ENCODE data around the gene TIMM23.
A peak's percentile ranks its signal among the peaks of the same experiment; 100 is the strongest.
"Not testable (repeated sequence)": the region's sequence is repeated elsewhere in the genome, so short reads cannot be mapped to it uniquely, and the experiment has no call there.

The TIMM23 gene

DNA sequence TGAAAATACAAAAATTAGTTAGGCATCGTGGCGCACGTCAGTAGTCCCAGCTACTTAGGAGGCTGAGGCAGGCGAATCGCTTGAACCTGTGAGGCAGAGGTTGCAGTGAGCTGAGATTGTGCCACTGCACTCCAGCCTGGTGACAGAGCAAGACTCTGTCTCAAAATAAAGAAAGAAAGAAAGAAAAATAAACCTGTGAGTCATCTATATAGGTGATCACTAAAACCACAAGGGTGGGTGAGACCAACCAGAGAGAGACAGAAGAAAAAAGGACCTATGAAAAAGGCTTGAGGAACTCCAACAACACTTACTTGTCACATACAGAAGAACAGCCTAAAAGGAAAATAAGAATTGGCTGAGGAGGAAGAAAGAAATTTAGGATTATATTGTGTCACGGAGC is 14.4 kb upstream of the TIMM23 start:
- not testable (repeated sequence) for H3K36me3 ChIP-seq (ENCODE audit: control insufficient read depth, insufficient read depth, low read length); H3K4me1 ChIP-seq (ENCODE audit: control insufficient read depth, insufficient read depth, low read length); H3K9me3 ChIP-seq (ENCODE audit: control insufficient read depth, insufficient read depth, low read length); H3K9ac ChIP-seq (ENCODE audit: low read depth, low read length); H3K4me3 ChIP-seq (ENCODE audit: low read depth, low read length); H3K27ac ChIP-seq (ENCODE audit: low read depth, low read length); H3K27me3 ChIP-seq (ENCODE audit: control insufficient read depth, insufficient read depth, low read length)

DNA sequence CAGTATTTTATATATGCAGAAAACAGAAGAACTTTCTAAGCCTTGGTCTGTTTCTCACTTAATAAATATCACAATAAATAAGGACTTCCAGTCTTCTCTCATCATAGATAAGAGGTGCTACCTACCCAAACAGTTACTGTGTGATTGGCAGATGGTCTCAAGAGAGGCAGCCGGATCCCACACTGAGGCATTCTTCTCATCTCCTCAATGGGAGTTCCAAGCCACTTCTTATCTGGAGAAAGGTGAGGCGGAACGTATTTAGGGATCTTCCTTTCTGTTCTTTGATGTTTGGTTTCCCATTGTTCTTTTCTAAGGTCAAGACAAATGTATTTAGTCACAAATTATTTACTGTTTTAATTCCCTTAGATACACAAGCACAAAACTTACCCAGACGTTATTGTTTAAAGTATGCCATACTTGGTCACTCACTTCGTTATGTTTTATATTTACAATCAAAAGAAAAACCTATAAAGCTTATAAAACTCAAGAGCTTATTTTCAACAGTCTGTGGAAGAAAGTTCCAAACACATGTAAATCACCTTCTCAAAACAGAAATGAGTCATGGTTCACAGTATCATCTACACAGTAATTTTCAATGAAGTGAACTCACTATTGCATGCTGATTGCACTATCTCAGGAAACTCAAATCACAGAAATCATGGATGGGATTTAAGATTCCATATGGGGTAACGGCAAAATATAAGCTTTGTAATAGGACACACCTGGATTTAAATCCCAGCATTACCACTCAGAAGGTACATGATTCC is 9.4 kb upstream of the TIMM23 start:
- H3K9me3 ChIP-seq (ENCODE audit: control insufficient read depth, insufficient read depth, low read length); H3K4me1 ChIP-seq (ENCODE audit: control insufficient read depth, insufficient read depth, low read length); H3K27ac ChIP-seq (ENCODE audit: low read depth, low read length); H3K36me3 ChIP-seq (ENCODE audit: control insufficient read depth, insufficient read depth, low read length); H3K9ac ChIP-seq (ENCODE audit: low read depth, low read length); H3K4me3 ChIP-seq (ENCODE audit: low read depth, low read length); H3K27me3 ChIP-seq (ENCODE audit: control insufficient read depth, insufficient read depth, low read length): not testable (repeated sequence)

DNA sequence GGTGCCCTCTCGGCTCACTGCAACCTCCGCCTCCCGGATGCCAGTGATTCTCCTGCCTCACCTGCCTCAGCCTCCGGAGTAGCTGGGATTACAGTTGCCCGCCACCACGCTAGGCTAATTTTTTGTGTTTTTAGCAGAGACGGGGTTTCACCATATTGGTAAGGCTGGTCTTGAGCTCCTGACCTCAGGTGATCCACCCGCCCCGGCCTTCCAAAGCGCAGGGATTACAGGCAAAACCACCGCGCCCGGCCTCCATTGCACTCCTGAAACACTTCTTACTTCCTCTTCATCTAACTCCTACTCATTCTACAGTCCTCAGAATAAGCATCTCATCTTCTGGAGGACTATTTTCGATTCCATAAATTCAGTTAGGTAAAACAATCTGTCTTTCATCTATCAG is 1.3 kb upstream of the TIMM23 start:
- not testable (repeated sequence) for H3K4me1 ChIP-seq (ENCODE audit: control insufficient read depth, insufficient read depth, low read length); H3K27ac ChIP-seq (ENCODE audit: low read depth, low read length); H3K9me3 ChIP-seq (ENCODE audit: control insufficient read depth, insufficient read depth, low read length); H3K27me3 ChIP-seq (ENCODE audit: control insufficient read depth, insufficient read depth, low read length); H3K9ac ChIP-seq (ENCODE audit: low read depth, low read length); H3K36me3 ChIP-seq (ENCODE audit: control insufficient read depth, insufficient read depth, low read length)
- H3K4me3 ChIP-seq (ENCODE audit: low read depth, low read length): peak overlapping the region; percentile 84

DNA sequence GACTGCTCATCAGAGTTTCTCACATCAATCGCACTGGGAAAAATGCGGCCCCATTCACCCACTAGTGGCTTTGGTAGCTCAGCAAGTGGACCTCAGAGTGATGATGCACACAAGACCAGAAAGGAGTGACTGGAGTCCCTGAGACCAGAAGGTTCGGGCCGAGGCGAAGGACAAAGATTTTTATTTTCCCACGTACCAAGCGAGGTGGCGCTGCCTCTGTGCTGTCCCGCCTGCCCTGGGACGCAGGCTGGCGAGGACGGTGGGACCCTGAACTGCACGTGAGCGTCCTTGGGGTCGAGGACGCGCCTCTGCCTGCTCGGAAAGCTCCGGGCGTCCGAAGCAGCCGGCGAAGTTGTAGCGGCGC is 565 bp upstream of the TIMM23 start:
- not testable (repeated sequence) for H3K4me1 ChIP-seq (ENCODE audit: control insufficient read depth, insufficient read depth, low read length); H3K9me3 ChIP-seq (ENCODE audit: control insufficient read depth, insufficient read depth, low read length); H3K36me3 ChIP-seq (ENCODE audit: control insufficient read depth, insufficient read depth, low read length); H3K27me3 ChIP-seq (ENCODE audit: control insufficient read depth, insufficient read depth, low read length)
- Histone ChIP-seq H3K27ac (ENCODE audit: low read depth, low read length) (peak overlapping the region; percentile 84), H3K9ac (ENCODE audit: low read depth, low read length) (peak overlapping the region; percentile 90; the same call in 1 of the 2 replicates), H3K4me3 (ENCODE audit: low read depth, low read length) (peak overlapping the region; percentile 84)

DNA sequence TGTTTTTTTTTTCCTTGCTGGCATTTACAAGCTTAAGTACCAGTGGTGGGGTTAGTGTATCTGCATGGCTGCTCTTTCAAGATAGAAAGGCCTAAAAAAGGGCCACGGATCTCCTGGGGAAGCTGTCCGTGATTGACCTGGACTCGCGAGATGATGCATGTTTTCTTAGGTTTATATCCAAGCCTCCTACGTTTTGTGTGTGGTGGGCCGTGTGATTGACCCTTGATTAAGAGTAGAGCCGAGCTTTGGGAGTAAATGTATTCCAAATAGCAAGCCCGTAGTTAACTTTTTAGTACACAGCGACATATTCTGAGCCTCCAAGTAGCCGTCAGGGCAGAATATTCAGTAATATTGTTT is 502 bp downstream of the TIMM23 start:
- Histone ChIP-seq H3K9ac (ENCODE audit: low read depth, low read length) (peak overlapping the region; percentile 90), H3K27ac (ENCODE audit: low read depth, low read length) (peak overlapping the region; percentile 84), H3K4me3 (ENCODE audit: low read depth, low read length) (peak overlapping the region; percentile 84)
- not testable (repeated sequence) for H3K36me3 ChIP-seq (ENCODE audit: control insufficient read depth, insufficient read depth, low read length); H3K27me3 ChIP-seq (ENCODE audit: control insufficient read depth, insufficient read depth, low read length); H3K9me3 ChIP-seq (ENCODE audit: control insufficient read depth, insufficient read depth, low read length); H3K4me1 ChIP-seq (ENCODE audit: control insufficient read depth, insufficient read depth, low read length)

DNA sequence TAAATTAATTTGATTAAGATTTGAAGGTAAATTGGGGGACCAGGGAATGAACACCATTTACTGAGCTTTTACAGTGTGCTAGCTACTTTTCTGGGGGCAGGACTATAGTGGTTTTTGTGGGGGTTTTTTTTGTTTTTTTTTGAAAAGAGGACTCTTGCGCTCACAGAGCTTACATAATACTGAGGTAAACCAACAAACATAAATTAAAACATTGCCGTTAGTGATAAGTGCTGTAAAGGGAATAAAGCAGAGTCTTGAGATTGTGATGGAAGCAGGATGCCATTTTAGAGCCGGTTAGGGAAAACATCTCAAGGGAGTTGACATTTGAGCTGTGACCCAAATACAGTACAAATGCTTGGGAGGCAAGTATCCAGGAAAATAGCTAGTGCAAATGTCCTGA is 1.8 kb downstream of the TIMM23 start:
- not testable (repeated sequence) for H3K4me1 ChIP-seq (ENCODE audit: control insufficient read depth, insufficient read depth, low read length); H3K4me3 ChIP-seq (ENCODE audit: low read depth, low read length); H3K9me3 ChIP-seq (ENCODE audit: control insufficient read depth, insufficient read depth, low read length); H3K27ac ChIP-seq (ENCODE audit: low read depth, low read length); H3K9ac ChIP-seq (ENCODE audit: low read depth, low read length); H3K36me3 ChIP-seq (ENCODE audit: control insufficient read depth, insufficient read depth, low read length); H3K27me3 ChIP-seq (ENCODE audit: control insufficient read depth, insufficient read depth, low read length)

DNA sequence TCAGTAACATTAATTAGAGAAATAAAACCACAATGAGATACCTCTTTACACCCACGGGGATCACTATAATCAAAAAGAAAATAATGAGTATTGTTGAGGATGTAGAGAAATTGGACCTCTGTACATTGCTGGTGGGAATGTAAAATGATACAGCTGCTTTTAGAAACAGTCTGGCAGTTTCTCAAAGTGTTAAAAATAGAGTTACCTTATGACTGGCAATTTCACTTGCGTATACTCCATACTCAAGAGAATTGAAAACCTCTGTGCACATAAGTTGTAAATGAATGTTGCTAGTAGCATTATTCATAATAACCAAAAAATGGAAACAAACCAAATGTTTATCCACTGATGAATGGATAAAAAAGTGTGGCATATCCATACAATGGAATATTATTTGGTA is 6.3 kb downstream of the TIMM23 start:
- not testable (repeated sequence) for H3K4me1 ChIP-seq (ENCODE audit: control insufficient read depth, insufficient read depth, low read length); H3K27ac ChIP-seq (ENCODE audit: low read depth, low read length); H3K9me3 ChIP-seq (ENCODE audit: control insufficient read depth, insufficient read depth, low read length); H3K9ac ChIP-seq (ENCODE audit: low read depth, low read length); H3K36me3 ChIP-seq (ENCODE audit: control insufficient read depth, insufficient read depth, low read length); H3K27me3 ChIP-seq (ENCODE audit: control insufficient read depth, insufficient read depth, low read length); H3K4me3 ChIP-seq (ENCODE audit: low read depth, low read length)

DNA sequence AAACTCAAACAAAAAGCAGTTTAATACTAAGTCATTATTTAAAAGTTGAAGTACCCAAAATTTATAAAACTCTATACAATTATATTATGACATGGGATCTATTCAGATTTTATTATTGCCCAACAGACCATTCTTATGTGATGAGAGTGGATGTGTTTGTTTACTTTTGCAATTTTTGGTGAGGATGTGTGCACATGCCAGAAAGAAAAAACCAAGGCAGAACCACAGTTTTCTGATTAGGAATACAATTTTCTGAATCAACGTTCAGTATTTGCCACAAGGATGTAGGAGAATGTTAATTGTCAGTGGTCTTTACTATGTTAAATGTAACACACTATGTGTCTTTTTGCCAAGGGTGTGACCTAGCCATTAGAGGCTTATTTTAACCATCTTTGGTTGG is 9.1 kb downstream of the TIMM23 start:
- not testable (repeated sequence) for H3K9ac ChIP-seq (ENCODE audit: low read depth, low read length); H3K9me3 ChIP-seq (ENCODE audit: control insufficient read depth, insufficient read depth, low read length); H3K27ac ChIP-seq (ENCODE audit: low read depth, low read length); H3K27me3 ChIP-seq (ENCODE audit: control insufficient read depth, insufficient read depth, low read length); H3K4me1 ChIP-seq (ENCODE audit: control insufficient read depth, insufficient read depth, low read length); H3K4me3 ChIP-seq (ENCODE audit: low read depth, low read length)
- peaks cover 16% of the 10 kb centered on the region for H3K36me3 ChIP-seq (ENCODE audit: control insufficient read depth, insufficient read depth, low read length)

DNA sequence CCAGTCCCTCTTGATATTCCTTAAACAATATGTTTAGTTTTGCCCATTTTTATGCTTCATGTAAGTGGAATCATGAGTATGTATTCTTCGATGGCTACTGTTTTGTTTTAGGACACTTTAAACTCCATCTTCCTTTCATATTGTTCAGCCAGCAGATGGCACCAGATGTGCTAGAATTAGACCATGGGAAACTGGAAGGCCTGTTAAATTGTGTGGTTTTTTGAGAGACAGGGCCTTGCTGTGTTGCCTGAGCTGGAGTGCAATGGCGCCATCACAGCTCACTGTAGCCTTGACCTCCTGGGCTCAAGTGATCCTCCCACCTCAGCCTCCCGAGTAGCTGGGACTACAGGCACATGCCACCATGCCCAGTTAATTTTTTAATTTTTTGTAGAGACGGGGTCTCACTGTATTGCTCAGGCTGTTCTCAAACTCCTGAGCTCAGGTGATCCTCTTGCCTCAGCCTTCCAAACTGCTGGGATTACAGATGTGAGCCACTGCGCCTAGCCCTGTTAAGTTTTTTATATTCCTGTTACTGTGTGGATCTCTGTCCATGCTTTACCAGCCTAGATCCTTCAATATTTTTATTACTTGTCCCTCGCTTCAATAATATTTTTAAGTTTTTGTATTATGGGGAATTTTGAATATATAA is 11.4 kb downstream of the TIMM23 start:
- not testable (repeated sequence) for H3K9ac ChIP-seq (ENCODE audit: low read depth, low read length); H3K4me1 ChIP-seq (ENCODE audit: control insufficient read depth, insufficient read depth, low read length); H3K27ac ChIP-seq (ENCODE audit: low read depth, low read length); H3K9me3 ChIP-seq (ENCODE audit: control insufficient read depth, insufficient read depth, low read length); H3K4me3 ChIP-seq (ENCODE audit: low read depth, low read length); H3K27me3 ChIP-seq (ENCODE audit: control insufficient read depth, insufficient read depth, low read length)
- peaks cover 17% of the 10 kb centered on the region for H3K36me3 ChIP-seq (ENCODE audit: control insufficient read depth, insufficient read depth, low read length)

DNA sequence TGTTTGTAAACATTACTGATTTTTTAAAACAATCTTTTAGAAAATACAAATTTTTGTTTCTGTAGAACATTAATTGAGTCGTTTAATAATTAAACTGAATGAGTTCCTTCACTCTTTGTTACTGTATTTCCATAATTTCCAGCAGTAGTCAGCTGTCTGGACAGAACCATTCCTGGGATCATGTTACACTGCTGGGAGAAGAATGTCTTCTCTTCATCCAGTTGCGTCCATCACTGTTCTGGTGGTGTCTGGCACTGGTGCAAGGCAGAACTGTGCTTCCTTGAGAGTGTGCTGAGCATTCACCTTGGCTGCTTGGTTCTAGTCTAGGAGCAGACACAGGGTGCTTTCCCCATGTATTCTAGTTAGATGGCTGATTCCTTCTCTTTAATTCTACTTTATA is 12.2 kb downstream of the TIMM23 start:
- not testable (repeated sequence) for H3K9ac ChIP-seq (ENCODE audit: low read depth, low read length); H3K4me3 ChIP-seq (ENCODE audit: low read depth, low read length)

DNA sequence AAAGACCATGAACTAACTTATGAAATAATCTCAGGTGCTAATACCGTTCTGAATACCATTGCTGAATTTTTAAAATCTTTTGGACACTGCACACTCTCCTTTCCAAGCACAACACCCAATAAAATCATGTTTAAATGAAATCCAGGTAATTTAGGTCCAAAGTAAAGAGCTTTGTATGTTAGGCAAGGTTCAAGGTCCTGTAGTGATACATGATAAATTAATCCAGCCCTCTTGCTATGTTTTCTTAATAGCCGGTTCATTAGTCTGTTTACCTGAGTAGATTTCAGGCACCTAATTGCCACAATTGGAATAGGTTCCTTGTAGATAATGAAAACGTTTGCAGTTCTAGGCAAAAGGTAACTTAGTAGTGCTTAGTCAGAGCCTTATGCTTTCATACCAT is 13.3 kb downstream of the TIMM23 start:
- not testable (repeated sequence) for H3K9ac ChIP-seq (ENCODE audit: low read depth, low read length); H3K4me3 ChIP-seq (ENCODE audit: low read depth, low read length); H3K27me3 ChIP-seq (ENCODE audit: control insufficient read depth, insufficient read depth, low read length); H3K27ac ChIP-seq (ENCODE audit: low read depth, low read length); H3K9me3 ChIP-seq (ENCODE audit: control insufficient read depth, insufficient read depth, low read length); H3K4me1 ChIP-seq (ENCODE audit: control insufficient read depth, insufficient read depth, low read length)
- H3K36me3 ChIP-seq (ENCODE audit: control insufficient read depth, insufficient read depth, low read length): peaks cover 27% of the 10 kb centered on the region

More for the DNA sequence above, 12.2 kb downstream of the TIMM23 start:
- H3K4me1 ChIP-seq (ENCODE audit: control insufficient read depth, insufficient read depth, low read length); H3K27me3 ChIP-seq (ENCODE audit: control insufficient read depth, insufficient read depth, low read length); H3K9me3 ChIP-seq (ENCODE audit: control insufficient read depth, insufficient read depth, low read length); H3K27ac ChIP-seq (ENCODE audit: low read depth, low read length): not testable (repeated sequence)
- peaks cover 24% of the 10 kb centered on the region for H3K36me3 ChIP-seq (ENCODE audit: control insufficient read depth, insufficient read depth, low read length)
